HG03280 (cell line): ENCODE data around the gene WDTC1.

Experiments
- ATAC-seq: cut with Tn5 transposase; IDR thresholded peaks from one replicate; pipeline ENCODE4 v1.9.1; 2021; ENCODE audit warnings: mild to moderate bottlenecking, moderate library complexity; ENCODE audit not compliant: unreplicated experiment

Gene WDTC1

GRCh38 chr1:27300341-27301051 is 66.1 kb downstream of the WDTC1 start:
- ATAC-seq: peak; percentile 66

GRCh38 chr1:27301052-27301422 is 66.6 kb downstream of the WDTC1 start:
- ATAC-seq: no peak

- no peak for ATAC-seq
Observed at GRCh38 chr1:27301582-27302199, 67.3 kb downstream of the WDTC1 start.

GRCh38 chr1:27302612-27303011 is 68.2 kb downstream of the WDTC1 start:
- no peak for ATAC-seq

- no peak for ATAC-seq
Observed at GRCh38 chr1:27303509-27303908, 69.1 kb downstream of the WDTC1 start.

GRCh38 chr1:27306071-27306470 is 71.6 kb downstream of the WDTC1 start:
- no peak for ATAC-seq

GRCh38 chr1:27306892-27307761 is 72.7 kb downstream of the WDTC1 start:
- no peak for ATAC-seq

- ATAC-seq: no peak
Observed at GRCh38 chr1:27307874-27308598, 73.6 kb downstream of the WDTC1 start.

- no peak for ATAC-seq
Observed at GRCh38 chr1:27314169-27314568, 79.7 kb downstream of the WDTC1 start.

- no peak for ATAC-seq
Observed at GRCh38 chr1:27314737-27315136, 80.3 kb downstream of the WDTC1 start.

- no peak for ATAC-seq
Observed at GRCh38 chr1:27316860-27317259, 82.4 kb downstream of the WDTC1 start.

GRCh38 chr1:27318136-27318535 is 83.7 kb downstream of the WDTC1 start:
- no peak for ATAC-seq

- no peak for ATAC-seq
Observed at GRCh38 chr1:27318596-27318995, 84.2 kb downstream of the WDTC1 start.

- peak; percentile 94 for ATAC-seq
Observed at GRCh38 chr1:27321813-27322568, 87.6 kb downstream of the WDTC1 start, which contains the start of gene TMEM222. Gene TMEM222 (plus strand): TSS chr1:27322163. CDS start chr1:27322198, 35 bp downstream.

GRCh38 chr1:27322569-27323240 is 88.3 kb downstream of the WDTC1 start:
- no peak for ATAC-seq

- ATAC-seq: no peak
Observed at GRCh38 chr1:27325286-27325685, 90.9 kb downstream of the WDTC1 start.

GRCh38 chr1:27327964-27328363 is 93.5 kb downstream of the WDTC1 start:
- no peak for ATAC-seq

GRCh38 chr1:27330786-27331185 is 96.4 kb downstream of the WDTC1 start:
- ATAC-seq: no peak

- no peak for ATAC-seq
Observed at GRCh38 chr1:27331426-27331825, 97.0 kb downstream of the WDTC1 start.

- ATAC-seq: no peak
Observed at GRCh38 chr1:27331922-27332321, 97.5 kb downstream of the WDTC1 start.
